Natural killer cell (primary cell): ENCODE measurements around the gene NFAT5. TPM values are rescaled to one million over a fixed set of nuclear protein-coding genes. Genes with fewer than 3 reads are reported as not detected.
A peak's percentile ranks its signal among the peaks of the same experiment; 100 is the strongest.

Experiments
- ATAC-seq, 3 donors: fragments of 150-1000 bp in 2 of 3; fragments of 200-7000 bp in 1 of 3; cut with Tn5 transposase; 1 replicate in 1 of 3; 2 replicates in 2 of 3; pipeline ENCODE4 v1.10.0; 2021; ENCODE audit warnings: mild to moderate bottlenecking in 2 of 3, moderate library complexity in 2 of 3
- DNase-seq, 2 donors: peaks; one replicate each; pipeline versions ENCODE4 v3.0.0 to v3.0.0-alpha.2; 2013 to 2021; ENCODE audit warnings: mixed read lengths in 1 of 2
- H3K27ac ChIP-seq: one replicate; pipeline ENCODE4 v1.5.1; 2013; ENCODE audit warnings: mild to moderate bottlenecking, low read length
- H3K27me3 ChIP-seq: one replicate; pipeline ENCODE4 v1.6.1; 2013; ENCODE audit warnings: low read length; ENCODE audit not compliant: control insufficient read depth, insufficient read depth
- H3K36me3 ChIP-seq: one replicate; pipeline ENCODE4 v1.6.1; 2013; ENCODE audit warnings: low read length; ENCODE audit not compliant: control insufficient read depth, insufficient read depth
- H3K4me1 ChIP-seq: one replicate; pipeline ENCODE4 v1.6.1; 2013; ENCODE audit warnings: low read length; ENCODE audit not compliant: control insufficient read depth, insufficient read depth
- H3K4me3 ChIP-seq: one replicate; pipeline ENCODE4 v1.5.1; 2013; ENCODE audit warnings: low read length
- H3K9me3 ChIP-seq: one replicate; pipeline ENCODE4 v1.6.1; 2013; ENCODE audit warnings: low read length; ENCODE audit not compliant: control insufficient read depth, insufficient read depth
- H3K27ac Mint-ChIP-seq, 2 donors: one replicate each; pipeline ENCODE4 v1.8.0; 2022; ENCODE audit warnings: mild to moderate bottlenecking in 2 of 2, mixed read lengths in 2 of 2, moderate library complexity in 1 of 2
- H3K27me3 Mint-ChIP-seq, 2 donors: one replicate each; pipeline ENCODE4 v1.8.0; 2022; ENCODE audit warnings: low read depth in 2 of 2, mixed read lengths in 2 of 2
- H3K36me3 Mint-ChIP-seq: one replicate; pipeline ENCODE4 v1.8.0; 2022; ENCODE audit warnings: mixed read lengths
- H3K4me1 Mint-ChIP-seq, 2 donors: one replicate each; pipeline ENCODE4 v1.8.0; 2022; ENCODE audit warnings: mixed read lengths in 2 of 2
- H3K4me3 Mint-ChIP-seq: one replicate; pipeline ENCODE4 v1.8.0; 2022; ENCODE audit warnings: mild to moderate bottlenecking, moderate library complexity, mixed read lengths
- H3K9me3 Mint-ChIP-seq, 2 donors: one replicate each; pipeline ENCODE4 v1.8.0; 2022; ENCODE audit warnings: mixed read lengths in 2 of 2
- CTCF ChIP-seq: fragments of 200-600 bp; IDR thresholded peaks from one replicate; pipeline ENCODE4 v1.8.0; 2022; ENCODE audit warnings: antibody characterized with exemption
- WGBS: methylation state at CpG from one replicate; pipeline ENCODE4 v1.1.7; 2013; ENCODE audit warnings: missing lambda C conversion rate; ENCODE audit not compliant: insufficient coverage; 5-methylcytosine and 5-hydroxymethylcytosine counted together
- intact Hi-C: fragments of 100-400 bp; cut with micrococcal nuclease; formaldehyde crosslinking; loops from one replicate; pipeline ENCODE4 v1.14.2; 2022
- total RNA-seq, 4 donors: library from RNA; stranded (reverse); fragments of 120-200 nt in 1 of 4; gene quantifications; one replicate each; pipeline versions ENCODE4 v1.2.3 to v1.2.4, GENCODE V29; 2013 to 2022

NFAT5 gene
- total RNA-seq, 3 donors from 2014 or later (not counting 1 experiment from before 2014, with no cell fraction given), result 70.0 to 73.6 (median 70.6) TPM

- no peaks in the 10 kb centered on the region for H3K36me3 Mint-ChIP-seq
- no peak overlapping the region for H3K4me3 Mint-ChIP-seq
- no peaks in the 10 kb centered on the region for H3K4me1 ChIP-seq
- H3K4me1 Mint-ChIP-seq, result peaks cover 1 to 4% of the 10 kb centered on the region in 2 donors
- no peaks in the 10 kb centered on the region for H3K27me3 ChIP-seq
- ATAC-seq (no peak), DNase-seq (no peak)
- no peak for TF ChIP-seq CTCF
- no peaks in the 10 kb centered on the region for H3K27me3 Mint-ChIP-seq
- WGBS, result 100% methylated on average over 2 of the region's 2 CpGs
- peak overlapping the region in 1 of 2 donors; percentile 3 for H3K27ac Mint-ChIP-seq
- no peak overlapping the region for H3K27ac ChIP-seq
- intact Hi-C loops, result no loop called here
- no peaks in the 10 kb centered on the region for H3K9me3 Mint-ChIP-seq
- no peaks in the 10 kb centered on the region for H3K9me3 ChIP-seq
- no peak overlapping the region for H3K4me3 ChIP-seq
- H3K36me3 ChIP-seq, result peaks cover 60% of the 10 kb centered on the region
Observed at GRCh38 chr16:69651217-69651616, 85.5 kb downstream of the NFAT5 start.

GRCh38 chr16:69654280-69654931 lies 88.6 kb downstream of the NFAT5 start:
- no peak overlapping the region for H3K27ac Mint-ChIP-seq
- H3K9me3 ChIP-seq, result no peaks in the 10 kb centered on the region
- H3K27me3 ChIP-seq, result no peaks in the 10 kb centered on the region
- H3K9me3 Mint-ChIP-seq, result no peaks in the 10 kb centered on the region
- H3K4me3 Mint-ChIP-seq, result no peak overlapping the region
- DNase-seq (no peak), ATAC-seq (no peak)
- H3K36me3 Mint-ChIP-seq, result no peaks in the 10 kb centered on the region
- no peak overlapping the region for H3K27ac ChIP-seq
- intact Hi-C loops, result no loop called here
- WGBS, result 92% methylated on average over 2 of the region's 3 CpGs
- TF ChIP-seq CTCF, result no peak
- H3K36me3 ChIP-seq, result peaks cover 48% of the 10 kb centered on the region
- H3K4me3 ChIP-seq, result no peak overlapping the region
- H3K4me1 Mint-ChIP-seq, result no peaks in the 10 kb centered on the region
- H3K4me1 ChIP-seq, result no peaks in the 10 kb centered on the region
- H3K27me3 Mint-ChIP-seq, result no peaks in the 10 kb centered on the region

DNA sequence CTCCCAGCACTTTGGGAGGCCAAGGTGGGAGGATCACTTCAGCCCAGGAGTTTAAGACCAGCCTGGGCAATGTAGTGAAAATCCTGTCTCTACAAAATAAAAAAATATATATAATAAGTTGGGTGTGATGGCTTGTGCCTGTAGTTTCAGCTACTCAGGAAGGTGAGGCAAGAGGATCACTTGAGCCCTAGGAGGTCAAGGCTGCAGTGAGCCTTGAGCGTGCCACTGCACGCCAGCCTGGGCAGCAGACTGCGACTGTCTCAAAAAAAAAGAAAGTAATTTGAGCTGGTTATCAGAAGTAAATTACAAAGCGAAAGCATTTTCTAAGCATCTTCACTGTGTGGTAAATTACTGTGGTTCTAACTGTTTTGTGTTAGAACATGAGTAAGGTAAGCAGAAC lies 94.4 kb downstream of the NFAT5 start:
- 95% methylated on average over 4 of the region's 4 CpGs for WGBS
- H3K9me3 ChIP-seq, result no peaks in the 10 kb centered on the region
- no peaks in the 10 kb centered on the region for H3K27me3 ChIP-seq
- H3K27ac ChIP-seq, result no peak overlapping the region
- no peaks in the 10 kb centered on the region for H3K36me3 Mint-ChIP-seq
- ATAC-seq, result no peak
- no peaks in the 10 kb centered on the region for H3K4me1 ChIP-seq
- no peak overlapping the region for H3K4me3 Mint-ChIP-seq
- no peaks in the 10 kb centered on the region for H3K4me1 Mint-ChIP-seq
- H3K36me3 ChIP-seq, result peaks cover 32% of the 10 kb centered on the region
- H3K27ac Mint-ChIP-seq, result no peak overlapping the region
- intact Hi-C loops, result no loop called here
- no peak for TF ChIP-seq CTCF
- H3K9me3 Mint-ChIP-seq, result no peaks in the 10 kb centered on the region
- H3K27me3 Mint-ChIP-seq, result no peaks in the 10 kb centered on the region
- no peak for DNase-seq
- no peak overlapping the region for H3K4me3 ChIP-seq

GRCh38 chr16:69662901-69663300 lies 97.1 kb downstream of the NFAT5 start:
- Mint-ChIP-seq H3K27ac (no peak overlapping the region), H3K4me3 (no peak overlapping the region)
- intact Hi-C loops, result no loop called here

More at GRCh38 chr16:69662901-69663300, 97.1 kb downstream of the NFAT5 start:
- Histone ChIP-seq H3K4me1 (no peaks in the 10 kb centered on the region), H3K36me3 (peaks cover 16% of the 10 kb centered on the region), H3K27me3 (no peaks in the 10 kb centered on the region), H3K4me3 (no peak overlapping the region), H3K27ac (no peak overlapping the region), H3K9me3 (no peaks in the 10 kb centered on the region)
- WGBS, result 100% methylated on average over 1 of the region's 1 CpG
- no peaks in the 10 kb centered on the region for H3K9me3 Mint-ChIP-seq
- no peak for ATAC-seq
- no peaks in the 10 kb centered on the region for H3K4me1 Mint-ChIP-seq
- H3K36me3 Mint-ChIP-seq, result no peaks in the 10 kb centered on the region
- DNase-seq, result no peak
- no peaks in the 10 kb centered on the region for H3K27me3 Mint-ChIP-seq
- no peak for TF ChIP-seq CTCF
